Neural cell (in vitro differentiated cells): ENCODE results near the gene MED13L. TPM values are rescaled to one million over a fixed set of nuclear protein-coding genes. Genes with fewer than 3 reads are reported as not detected.

ENCODE experiments used
- H2AFZ ChIP-seq: fragments of 200-600, 300-800 bp; sonication (generic), shearing (Covaris generic); 2 replicates; pipeline ENCODE4 v1.6.0; 2014; ENCODE audit warnings: low read depth, mild to moderate bottlenecking, antibody characterized with exemption, low read length, moderate library complexity
- H3F3A ChIP-seq: fragments of 200-600 bp; shearing (Covaris generic); 2 replicates; pipeline ENCODE4 v1.6.1; 2016; ENCODE audit warnings: mild to moderate bottlenecking, moderate library complexity, mixed read lengths, antibody characterized with exemption, low read length; ENCODE audit not compliant: insufficient read depth, poor library complexity, severe bottlenecking
- H3K27ac ChIP-seq: fragments of 200-600, 300-800 bp; sonication (generic), shearing (Covaris generic); 2 replicates; pipeline ENCODE4 v1.5.1; 2014; ENCODE audit warnings: mild to moderate bottlenecking, low read length, moderate library complexity
- H3K27me3 ChIP-seq: fragments of 300-800, 200-600 bp; sonication (generic), shearing (Covaris generic); 2 replicates; pipeline ENCODE4 v1.6.0; 2014; ENCODE audit warnings: mild to moderate bottlenecking, low read depth, low read length, moderate library complexity; ENCODE audit not compliant: insufficient read depth
- H3K36me3 ChIP-seq: fragments of 300-800, 200-600 bp; sonication (generic), shearing (Covaris generic); 2 replicates; pipeline ENCODE4 v1.5.1; 2014; ENCODE audit warnings: mild to moderate bottlenecking, antibody characterized with exemption, low read length, moderate library complexity; ENCODE audit not compliant: insufficient read depth
- H3K4me2 ChIP-seq: fragments of 300-800, 200-600 bp; sonication (generic), shearing (Covaris generic); 2 replicates; pipeline ENCODE4 v1.6.0; 2014; ENCODE audit warnings: mild to moderate bottlenecking, low read length
- H3K4me3 ChIP-seq: fragments of 300-800, 200-600 bp; sonication (generic), shearing (Covaris generic); 2 replicates; pipeline ENCODE4 v1.5.1; 2014; ENCODE audit warnings: mild to moderate bottlenecking, low read length, moderate library complexity
- H3K79me2 ChIP-seq: fragments of 200-600 bp; shearing (Covaris generic); replicated peaks from 2 replicates; pipeline ENCODE4 v1.6.0; 2014; ENCODE audit warnings: mild to moderate bottlenecking, low read length, moderate library complexity; ENCODE audit not compliant: insufficient read depth
- H3K9ac ChIP-seq: fragments of 300-800, 200-600 bp; sonication (generic), shearing (Covaris generic); 2 replicates; pipeline ENCODE4 v1.6.1; 2016; ENCODE audit warnings: mild to moderate bottlenecking, low read length, mixed read lengths
- H3K9me2 ChIP-seq: fragments of 200-600 bp; shearing (Covaris generic); 2 replicates; pipeline ENCODE4 v1.6.1; 2016; ENCODE audit warnings: mild to moderate bottlenecking, low read length, mixed read lengths; ENCODE audit not compliant: insufficient read depth
- H3K9me3 ChIP-seq: fragments of 200-600, 300-800 bp; sonication (generic), shearing (Covaris generic); 2 replicates; pipeline ENCODE4 v1.6.1; 2016; ENCODE audit warnings: mild to moderate bottlenecking, mixed run types, low read length, moderate library complexity, mixed read lengths
- H4K20me1 ChIP-seq: fragments of 200-600 bp; shearing (Covaris generic); 2 replicates; pipeline ENCODE4 v1.6.1; 2016; ENCODE audit warnings: mild to moderate bottlenecking, mixed run types; ENCODE audit not compliant: insufficient read depth
- CTCF ChIP-seq: fragments of 450-650 bp; IDR thresholded peaks from 2 replicates; pipeline ENCODE4 v1.5.1; 2014; ENCODE audit warnings: antibody characterized with exemption, mild to moderate bottlenecking, moderate library complexity; ENCODE audit not compliant: poor library complexity, severe bottlenecking
- EP300 ChIP-seq: fragments of 450-650 bp; conservative IDR thresholded peaks from 2 replicates; pipeline ENCODE4 v1.6.1; 2014; ENCODE audit warnings: antibody characterized with exemption, mild to moderate bottlenecking, moderate library complexity; ENCODE audit not compliant: poor library complexity, severe bottlenecking
- EZH2 ChIP-seq: fragments of 200-600, 300-800 bp; shearing (Covaris generic), sonication (generic); IDR thresholded peaks from 2 replicates; pipeline ENCODE4 v1.6.1; 2014; ENCODE audit warnings: antibody characterized with exemption, low read length, borderline replicate concordance, mild to moderate bottlenecking; ENCODE audit not compliant: insufficient read depth, poor library complexity, severe bottlenecking
- MXI1 ChIP-seq: fragments of 450-650 bp; conservative IDR thresholded peaks from 2 replicates; pipeline ENCODE4 v1.6.1; 2014; ENCODE audit warnings: antibody characterized with exemption, mild to moderate bottlenecking; ENCODE audit not compliant: poor library complexity, severe bottlenecking
- POLR2AphosphoS5 ChIP-seq: IDR thresholded peaks from 2 replicates; pipeline ENCODE4 v1.6.1; 2012
- RAD21 ChIP-seq: fragments of 450-650 bp; conservative IDR thresholded peaks from 2 replicates; pipeline ENCODE4 v1.6.1; 2014; ENCODE audit warnings: antibody characterized with exemption, mild to moderate bottlenecking, moderate library complexity
- REST ChIP-seq: IDR thresholded peaks from 2 replicates; pipeline ENCODE4 v1.6.1; 2012; ENCODE audit warnings: borderline replicate concordance
- SMC3 ChIP-seq: fragments of 450-650 bp; conservative IDR thresholded peaks from 2 replicates; pipeline ENCODE4 v1.6.1; 2014; ENCODE audit warnings: antibody characterized with exemption, mild to moderate bottlenecking, moderate library complexity; ENCODE audit not compliant: poor library complexity
- TAF1 ChIP-seq: IDR thresholded peaks from 2 replicates; pipeline ENCODE4 v1.6.1; 2012; ENCODE audit warnings: low read depth
- polyA plus RNA-seq: library from polyadenylated mRNA; depleted of rRNA; stranded (reverse); fragments of >200 nt; gene quantifications from 2 replicates; pipeline ENCODE4 v1.2.3, GENCODE V29; 2014

The MED13L gene
- polyA plus RNA-seq, 1 donor from 2014 or later, result 38.9 TPM

- Histone ChIP-seq H3K9me3 (no peaks in the 10 kb centered on the region), H2AFZ (no peak overlapping the region), H3K9ac (no peak overlapping the region), H3K4me3 (no peak overlapping the region), H3K79me2 (peaks cover 6% of the 10 kb centered on the region), H3K27me3 (no peaks in the 10 kb centered on the region), H3F3A (no peaks in the 10 kb centered on the region), H4K20me1 (no peaks in the 10 kb centered on the region), H3K27ac (no peak overlapping the region), H3K36me3 (no peaks in the 10 kb centered on the region), H3K9me2 (no peaks in the 10 kb centered on the region), H3K4me2 (no peak overlapping the region)
- no peak for TF ChIP-seq EZH2
- no peak for TF ChIP-seq RAD21
- no peak for TF ChIP-seq MXI1
- TF ChIP-seq EP300, result no peak
- TF ChIP-seq POLR2AphosphoS5, result no peak
- no peak for TF ChIP-seq SMC3
- TF ChIP-seq TAF1, result no peak
- no peak for TF ChIP-seq REST
- TF ChIP-seq CTCF, result no peak
Observed at GRCh38 chr12:116078396-116078795, 199.1 kb downstream of the MED13L start.

GRCh38 chr12:116077431-116077830, 200.1 kb downstream of the MED13L start:
- Histone ChIP-seq H2AFZ (no peak overlapping the region), H3K27ac (no peak overlapping the region), H3K4me3 (no peak overlapping the region), H3K9me3 (no peaks in the 10 kb centered on the region), H3K9me2 (no peaks in the 10 kb centered on the region), H3K36me3 (no peaks in the 10 kb centered on the region), H3K79me2 (peaks cover 6% of the 10 kb centered on the region), H4K20me1 (no peaks in the 10 kb centered on the region), H3K27me3 (no peaks in the 10 kb centered on the region), H3K9ac (no peak overlapping the region), H3K4me2 (no peak overlapping the region), H3F3A (no peaks in the 10 kb centered on the region)
- TF ChIP-seq MXI1 (no peak), POLR2AphosphoS5 (no peak), RAD21 (no peak), CTCF (no peak), EP300 (no peak)
